Limb (tissue), 2 donors: ENCODE data around the gene CPT2.

Experiments
- DNase-seq, 2 donors: peaks; one replicate each; pipeline ENCODE4 v3.0.0-alpha.2; 2016; ENCODE audit errors: extremely low spot score in 2 of 2

Gene CPT2

DNA sequence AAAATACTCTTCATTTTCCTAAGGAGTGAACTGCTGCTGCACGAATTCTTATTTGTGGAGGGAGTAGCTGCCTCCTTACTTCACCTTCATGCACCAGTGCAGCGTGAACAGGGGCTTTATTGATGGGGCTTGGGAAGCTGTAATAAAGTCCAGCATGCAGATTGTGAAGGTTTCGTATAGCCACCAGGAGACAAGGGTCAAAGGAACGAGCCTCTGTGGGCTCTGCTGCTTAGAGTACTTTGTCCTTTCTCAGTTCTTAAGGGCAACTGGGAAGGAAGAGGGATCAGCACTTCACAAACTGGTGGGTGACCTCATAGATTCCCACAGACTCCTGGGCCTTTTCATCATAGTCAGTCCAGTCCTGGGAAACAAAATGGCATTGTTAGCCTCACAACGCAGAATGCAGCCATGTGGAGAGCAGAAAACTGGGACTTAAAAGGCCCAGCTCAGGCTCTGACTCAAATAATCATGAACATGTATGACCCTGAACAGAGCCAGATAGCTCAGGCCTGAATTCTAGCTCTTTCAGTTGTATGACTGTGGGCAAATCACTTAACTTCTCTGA lies 17.8 kb downstream of the CPT2 start:
- no peak for DNase-seq

DNA sequence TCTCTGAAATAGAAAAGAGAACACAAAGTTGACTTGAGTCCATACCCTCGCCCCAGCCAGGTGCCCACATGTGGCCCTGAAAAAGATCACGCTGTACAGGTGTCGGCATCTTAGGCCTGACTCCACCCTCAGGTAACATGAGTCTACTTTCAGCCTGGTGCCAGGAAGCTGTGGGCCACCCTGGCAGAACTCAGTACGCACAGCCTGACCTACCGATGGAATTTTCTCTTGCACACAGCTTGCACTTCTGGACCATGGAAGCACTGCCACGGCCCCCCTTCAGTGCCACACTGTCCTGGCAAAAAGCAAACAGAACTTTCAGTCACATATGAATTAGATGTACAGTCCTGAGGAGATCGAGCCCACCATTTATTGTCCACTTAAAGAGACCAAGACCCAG lies 21.6 kb downstream of the CPT2 start:
- DNase-seq, result no peak

DNA sequence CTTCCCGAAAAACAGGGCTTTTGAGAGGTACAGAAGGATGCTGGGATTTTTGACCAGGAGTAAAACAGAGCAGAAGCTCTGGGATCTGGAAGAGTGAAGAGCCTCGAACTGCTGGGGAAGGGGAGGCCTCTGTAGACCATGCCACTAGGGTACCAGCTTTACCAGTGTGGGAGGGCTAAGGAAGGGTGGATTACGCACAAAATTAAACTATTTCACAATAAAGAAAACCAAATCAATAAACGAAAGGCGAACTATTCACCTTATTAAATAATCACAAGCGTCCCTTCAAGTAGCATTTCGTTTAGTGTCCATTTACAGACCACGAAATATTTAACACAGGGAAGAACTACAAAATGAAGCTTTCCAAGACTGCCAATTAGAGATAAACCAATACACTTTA lies 23.1 kb downstream of the CPT2 start:
- DNase-seq, result no peak

DNA sequence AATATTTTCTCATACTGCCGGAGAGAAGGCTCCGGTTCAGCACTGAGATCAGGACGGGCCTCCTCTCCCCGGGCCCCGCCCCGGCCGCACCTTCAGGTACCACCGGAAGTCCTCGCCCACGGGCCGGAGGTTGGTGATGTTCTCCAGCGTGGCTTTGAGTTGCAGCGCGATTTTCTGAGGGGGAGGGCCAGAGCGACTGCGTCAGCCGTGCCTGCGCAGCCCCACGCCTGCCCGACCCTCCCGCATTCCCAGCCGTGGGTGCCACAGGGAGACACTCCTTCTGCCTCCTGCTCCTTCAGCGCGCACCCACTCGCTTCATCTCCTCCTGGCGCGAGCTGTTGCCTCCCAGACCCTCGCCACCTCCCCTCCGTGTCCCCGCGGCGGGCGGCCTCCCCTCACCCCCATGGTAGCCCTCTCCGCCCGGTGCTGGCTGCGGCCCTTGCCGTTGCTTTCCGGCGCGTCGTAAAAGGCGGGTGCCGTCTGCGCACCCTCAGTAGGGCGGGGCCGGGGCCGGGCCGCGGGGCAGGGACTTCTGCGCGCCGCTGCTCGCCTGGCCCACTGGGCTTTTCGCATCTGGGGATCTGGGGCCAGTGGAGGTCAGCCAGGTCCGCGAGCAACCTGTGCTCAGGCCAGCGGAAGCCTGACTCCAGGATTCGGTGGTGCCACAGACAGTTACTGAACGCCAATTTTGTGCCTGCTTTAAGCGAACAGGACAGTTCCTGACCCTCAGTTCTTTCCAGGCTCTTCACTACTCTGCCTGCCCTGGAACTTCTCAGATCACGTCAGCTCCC lies 23.7 kb downstream of the CPT2 start, which contains the start of gene CZIB:
Gene CZIB, minus strand, starts transcription at position 464 of the 791 bp plus-strand sequence. Its CDS starts 59 bp downstream, at position 405.
- peak; percentile 92 to 96 for DNase-seq

- no peak for DNase-seq
Measured at GRCh38 chr1:53220962-53221286, 24.3 kb downstream of the CPT2 start.

GRCh38 chr1:53237638-53238037 lies 41.0 kb downstream of the CPT2 start:
- no peak for DNase-seq

- peak; percentile 96 to 97 for DNase-seq
Measured at GRCh38 chr1:53238197-53239155, 41.9 kb downstream of the CPT2 start, which contains the start of gene MAGOH. TSS of gene MAGOH (minus strand) at chr1:53238518. CDS start at chr1:53238448, 70 bp downstream.

DNA sequence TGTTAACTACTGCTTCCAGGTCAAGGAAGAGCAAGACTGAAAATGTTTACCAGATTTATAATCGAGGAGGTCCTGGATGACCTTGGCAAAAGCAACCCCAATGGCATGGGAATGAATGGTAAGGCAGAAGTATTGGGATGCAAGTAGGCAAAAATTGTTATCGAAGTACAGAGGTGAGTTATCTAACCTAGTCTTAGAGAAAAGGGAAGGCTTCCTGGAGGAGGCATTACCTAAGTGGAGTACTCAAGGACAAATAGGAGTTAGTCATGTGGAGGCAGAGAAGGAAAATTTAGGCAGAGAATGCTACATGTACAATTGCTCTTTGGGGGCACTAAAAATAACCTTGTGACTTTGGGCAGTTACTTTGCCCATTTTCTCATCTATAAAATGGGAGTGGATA lies 45.2 kb downstream of the CPT2 start:
- no peak for DNase-seq

GRCh38 chr1:53242381-53242780 lies 45.8 kb downstream of the CPT2 start:
- DNase-seq, result no peak

GRCh38 chr1:53244141-53244540 lies 47.5 kb downstream of the CPT2 start:
- DNase-seq, result no peak

- DNase-seq, result no peak
Measured at GRCh38 chr1:53246261-53247134, 49.9 kb downstream of the CPT2 start.

GRCh38 chr1:53249706-53250105 lies 53.1 kb downstream of the CPT2 start:
- no peak for DNase-seq

- DNase-seq, result no peak
Measured at GRCh38 chr1:53250325-53250724, 53.7 kb downstream of the CPT2 start.

DNA sequence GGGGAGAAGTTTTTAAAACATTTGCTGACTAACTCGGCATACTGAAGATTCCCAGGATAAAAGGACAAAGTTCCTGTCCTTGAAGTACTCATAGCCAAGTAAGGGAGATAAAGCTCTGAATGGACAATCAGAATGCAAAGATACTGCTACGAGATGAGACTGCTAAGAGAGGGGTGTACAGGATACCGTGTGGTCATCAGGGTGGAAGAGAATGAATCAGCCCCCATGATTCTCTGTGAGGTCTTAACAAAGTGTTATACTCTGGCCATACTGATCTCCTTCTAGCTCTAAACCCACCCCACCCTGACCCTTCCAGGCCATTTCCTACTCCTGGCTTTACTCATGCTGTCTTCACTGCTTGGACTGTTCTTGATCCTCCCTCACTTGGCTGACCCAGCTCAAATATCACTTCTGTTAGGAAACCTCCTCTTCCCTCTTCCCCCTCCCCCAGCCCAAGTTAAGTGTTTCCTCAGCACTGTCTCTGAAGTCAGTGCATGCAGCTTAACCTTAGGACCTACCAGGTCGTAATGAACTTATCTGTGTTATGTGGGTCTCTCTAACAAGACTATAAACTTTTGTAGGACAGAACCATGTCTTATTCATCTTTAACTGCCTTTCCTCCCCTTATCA lies 57.5 kb downstream of the CPT2 start:
- no peak for DNase-seq

DNA sequence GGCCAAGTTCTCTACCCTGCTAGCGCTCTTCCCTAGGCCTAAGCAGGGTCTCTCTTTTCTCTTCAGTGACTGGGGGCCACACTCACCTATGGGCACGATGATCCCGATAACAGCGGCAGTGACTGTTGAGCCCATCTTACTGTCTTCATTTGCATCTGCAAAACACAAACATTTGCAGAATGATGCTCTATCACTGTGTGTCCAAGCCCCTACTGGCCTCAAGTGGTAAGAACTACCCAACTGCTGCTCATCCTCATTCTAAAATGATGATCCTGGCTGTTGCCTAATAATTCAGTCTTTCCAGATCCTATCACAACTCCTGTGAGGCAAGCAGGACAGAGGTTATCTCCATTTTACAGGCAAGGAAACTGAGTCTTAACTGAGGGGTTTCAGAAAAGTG lies 58.4 kb downstream of the CPT2 start:
- DNase-seq, result no peak

GRCh38 chr1:53256511-53257453 lies 60.2 kb downstream of the CPT2 start:
- no peak for DNase-seq

DNA sequence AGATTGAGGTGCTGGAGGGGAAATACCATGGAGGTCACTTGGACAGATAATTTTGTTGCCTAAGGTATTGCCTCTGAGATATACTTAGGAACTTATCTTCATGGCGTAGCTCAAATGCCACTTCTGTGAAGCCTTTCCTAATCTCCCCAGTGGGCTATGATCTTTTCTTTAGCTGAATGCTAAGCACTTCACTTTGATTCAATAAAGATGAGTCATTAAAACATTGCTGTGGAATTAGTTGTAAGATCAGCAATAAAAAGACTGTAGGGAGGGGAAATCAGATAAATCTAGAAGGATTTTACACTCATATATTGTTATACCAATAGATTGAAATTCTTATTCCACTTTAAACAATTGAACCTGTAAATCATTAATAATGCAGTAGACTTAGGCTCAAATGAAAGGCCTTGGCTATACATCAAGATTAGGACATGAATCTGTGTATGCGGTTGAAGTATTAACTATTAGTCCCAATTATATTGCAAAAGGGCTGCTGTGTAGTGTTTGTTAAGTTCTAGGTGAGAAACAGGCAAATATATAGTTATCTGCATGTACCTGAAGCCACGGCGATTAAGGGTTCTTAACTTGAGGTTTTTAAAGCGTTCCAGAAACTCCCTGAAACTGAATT lies 60.9 kb downstream of the CPT2 start:
- no peak for DNase-seq

- DNase-seq, result no peak
Measured at GRCh38 chr1:53258216-53258615, 61.6 kb downstream of the CPT2 start.

- DNase-seq, result no peak
Measured at GRCh38 chr1:53259932-53260331, 63.3 kb downstream of the CPT2 start.
